ENCODE data around the gene CABP7. TPM values are rescaled to one million over a fixed set of nuclear protein-coding genes. Genes with fewer than 3 reads are reported as not detected.
A peak's percentile ranks its signal among the peaks of the same experiment; 100 is the strongest.

CABP7 gene
- polyA plus RNA-seq, 1 donor (not counting 4 experiments of a cell fraction or from before 2014, with no cell fraction given): not detected

DNA sequence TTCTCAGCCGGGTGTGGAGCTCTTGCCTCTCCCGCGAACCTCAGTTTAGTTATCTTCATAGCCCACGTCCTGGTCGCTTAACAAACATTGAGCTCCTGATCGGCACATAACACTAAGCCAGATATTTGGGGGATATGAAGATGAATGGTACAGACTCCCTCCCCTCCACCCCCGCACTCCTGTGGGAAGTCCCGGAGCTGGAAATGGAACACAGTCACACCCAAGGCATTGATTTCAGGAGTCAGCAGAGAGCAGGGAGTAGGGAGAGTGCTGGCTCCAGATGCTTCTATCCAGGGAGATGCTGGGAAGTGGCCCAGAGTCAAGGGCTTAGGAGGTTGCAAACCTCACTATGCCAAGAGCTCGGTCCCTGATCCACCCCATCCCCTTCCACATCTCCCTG lies 26.1 kb upstream of the CABP7 start:
- Histone ChIP-seq H4K20me1 (ENCODE audit: control insufficient read depth, extremely low read depth, insufficient read depth, low read length) (peaks cover 24% of the 10 kb centered on the region), H2AFZ (ENCODE audit: control insufficient read depth, low read length) (no peak overlapping the region), H3K9me1 (ENCODE audit: control insufficient read depth, extremely low read depth, insufficient read depth, low read length) (peaks cover 6% of the 10 kb centered on the region), H3K4me1 (ENCODE audit: control insufficient read depth, extremely low read depth, insufficient read depth, low read length) (peaks cover 24% of the 10 kb centered on the region), H3K9ac (ENCODE audit: control insufficient read depth, extremely low read depth, insufficient read depth, low read length) (no peak overlapping the region), H3K27me3 (ENCODE audit: control insufficient read depth, extremely low read depth, insufficient read depth, low read length) (no peaks in the 10 kb centered on the region), H3K36me3 (ENCODE audit: control insufficient read depth in 2 of 2, extremely low read depth in 1 of 2, insufficient read depth in 2 of 2, low read length in 2 of 2) (peaks cover 5 to 27% of the 10 kb centered on the region in 2 experiments), H3K4me3 (ENCODE audit: control insufficient read depth in 2 of 3, extremely low read depth in 1 of 3, insufficient read depth in 2 of 3, low read depth in 1 of 3, low read length in 3 of 3) (no peak overlapping the region), H3K79me2 (ENCODE audit: control insufficient read depth, insufficient read depth, low read length) (no peaks in the 10 kb centered on the region), H3K9me3 (ENCODE audit: control insufficient read depth, low read depth, low read length) (no peaks in the 10 kb centered on the region), H3K27ac (ENCODE audit: control insufficient read depth, insufficient read depth, low read length) (no peak overlapping the region), H3K4me2 (ENCODE audit: control insufficient read depth, extremely low read depth, insufficient read depth, low read depth, low read length) (peak overlapping the region; percentile 13)
- dilution Hi-C loops (cut with MboI; ENCODE audit: extremely low pct_ligation_motif_present, low sequenced_read_pairs): no loop called here
- DNase-seq (ENCODE audit: low read depth, low spot score) (no peak), FAIRE-seq (peak; percentile 74)
- TF ChIP-seq, protein P1, sequence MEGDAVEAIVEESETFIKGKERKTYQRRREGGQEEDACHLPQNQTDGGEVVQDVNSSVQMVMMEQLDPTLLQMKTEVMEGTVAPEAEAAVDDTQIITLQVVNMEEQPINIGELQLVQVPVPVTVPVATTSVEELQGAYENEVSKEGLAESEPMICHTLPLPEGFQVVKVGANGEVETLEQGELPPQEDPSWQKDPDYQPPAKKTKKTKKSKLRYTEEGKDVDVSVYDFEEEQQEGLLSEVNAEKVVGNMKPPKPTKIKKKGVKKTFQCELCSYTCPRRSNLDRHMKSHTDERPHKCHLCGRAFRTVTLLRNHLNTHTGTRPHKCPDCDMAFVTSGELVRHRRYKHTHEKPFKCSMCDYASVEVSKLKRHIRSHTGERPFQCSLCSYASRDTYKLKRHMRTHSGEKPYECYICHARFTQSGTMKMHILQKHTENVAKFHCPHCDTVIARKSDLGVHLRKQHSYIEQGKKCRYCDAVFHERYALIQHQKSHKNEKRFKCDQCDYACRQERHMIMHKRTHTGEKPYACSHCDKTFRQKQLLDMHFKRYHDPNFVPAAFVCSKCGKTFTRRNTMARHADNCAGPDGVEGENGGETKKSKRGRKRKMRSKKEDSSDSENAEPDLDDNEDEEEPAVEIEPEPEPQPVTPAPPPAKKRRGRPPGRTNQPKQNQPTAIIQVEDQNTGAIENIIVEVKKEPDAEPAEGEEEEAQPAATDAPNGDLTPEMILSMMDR (optimal IDR thresholded peaks at IDR 0.05 in 1 of 3, IDR thresholded peaks at IDR 0.05 in 1 of 3, conservative IDR thresholded peaks at IDR 0.05 in 1 of 3; ENCODE audit: extremely low read depth in 1 of 3, insufficient read depth in 2 of 3, low read length in 3 of 3): no peak
- no peak for TF ChIP-seq EZH2 (IDR thresholded peaks at IDR 0.05; ENCODE audit: low read length)

DNA sequence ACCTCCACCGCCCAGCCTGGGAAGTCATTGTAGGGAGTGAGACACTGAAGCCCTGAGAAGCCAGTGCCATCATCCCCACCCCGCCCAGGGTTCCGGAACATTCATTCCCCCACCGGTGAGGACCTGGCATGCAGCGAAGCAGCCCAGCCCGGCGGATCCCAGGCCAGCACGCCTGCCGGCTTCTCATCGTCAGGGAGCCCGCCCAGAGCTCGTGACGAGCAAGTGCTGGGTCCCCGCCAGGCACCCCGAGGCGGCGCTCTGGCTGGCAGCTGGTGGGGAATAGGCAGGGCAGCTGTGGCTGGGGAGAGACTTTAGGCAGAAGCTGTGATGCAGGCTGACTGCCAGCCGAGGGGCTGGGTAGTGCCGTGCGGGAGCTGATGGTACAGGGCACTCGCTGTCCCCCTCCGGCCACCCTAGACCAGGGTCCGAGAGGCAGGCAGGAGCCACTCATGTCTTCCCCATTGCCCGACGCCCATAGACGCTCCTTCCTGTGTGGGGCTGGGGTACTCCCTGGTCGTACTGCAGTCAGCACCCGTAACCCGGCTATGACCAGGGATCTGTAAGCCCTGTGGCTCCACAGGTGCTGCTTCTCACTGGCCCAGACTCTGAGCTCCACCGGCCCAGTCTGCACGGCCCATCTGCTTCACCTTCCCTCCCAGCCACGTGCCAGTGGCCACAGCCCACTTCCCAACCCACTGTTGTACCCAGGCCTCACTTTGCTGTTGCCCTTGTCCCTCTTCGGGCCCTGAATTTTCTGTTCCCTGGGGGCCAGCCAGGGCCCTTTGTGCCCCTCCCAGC lies 24.5 kb upstream of the CABP7 start:
- peak overlapping the region; percentile 50 for H3K9ac ChIP-seq (ENCODE audit: control insufficient read depth, extremely low read depth, insufficient read depth, low read length)

More for the DNA sequence above, 24.5 kb upstream of the CABP7 start:
- no peaks in the 10 kb centered on the region for H3K9me3 ChIP-seq (ENCODE audit: control insufficient read depth, low read depth, low read length)
- H3K79me2 ChIP-seq (ENCODE audit: control insufficient read depth, insufficient read depth, low read length): no peaks in the 10 kb centered on the region
- H3K36me3 ChIP-seq (ENCODE audit: control insufficient read depth in 2 of 2, extremely low read depth in 1 of 2, insufficient read depth in 2 of 2, low read length in 2 of 2): peaks cover 5 to 26% of the 10 kb centered on the region in 2 experiments
- dilution Hi-C loops (cut with MboI; ENCODE audit: extremely low pct_ligation_motif_present, low sequenced_read_pairs): no loop called here
- no peak overlapping the region for H3K4me3 ChIP-seq (ENCODE audit: control insufficient read depth in 2 of 3, extremely low read depth in 1 of 3, insufficient read depth in 2 of 3, low read depth in 1 of 3, low read length in 3 of 3)
- TF ChIP-seq, protein P1 (optimal IDR thresholded peaks at IDR 0.05 in 1 of 3, IDR thresholded peaks at IDR 0.05 in 1 of 3, conservative IDR thresholded peaks at IDR 0.05 in 1 of 3; ENCODE audit: extremely low read depth in 1 of 3, insufficient read depth in 2 of 3, low read length in 3 of 3): no peak
- TF ChIP-seq EZH2 (IDR thresholded peaks at IDR 0.05; ENCODE audit: low read length): no peak
- peaks cover 26% of the 10 kb centered on the region for H3K4me1 ChIP-seq (ENCODE audit: control insufficient read depth, extremely low read depth, insufficient read depth, low read length)
- peak overlapping the region; percentile 19 for H3K27ac ChIP-seq (ENCODE audit: control insufficient read depth, insufficient read depth, low read length)
- peaks cover 6% of the 10 kb centered on the region for H3K9me1 ChIP-seq (ENCODE audit: control insufficient read depth, extremely low read depth, insufficient read depth, low read length)
- H4K20me1 ChIP-seq (ENCODE audit: control insufficient read depth, extremely low read depth, insufficient read depth, low read length): peaks cover 24% of the 10 kb centered on the region
- peaks cover 2% of the 10 kb centered on the region for H3K27me3 ChIP-seq (ENCODE audit: control insufficient read depth, extremely low read depth, insufficient read depth, low read length)
- peak overlapping the region; percentile 20 for H3K4me2 ChIP-seq (ENCODE audit: control insufficient read depth, extremely low read depth, insufficient read depth, low read depth, low read length)
- no peak overlapping the region for H2AFZ ChIP-seq (ENCODE audit: control insufficient read depth, low read length)
- no peak for FAIRE-seq
- peak; percentile 30 for DNase-seq (ENCODE audit: low read depth, low spot score)
